Measurements from ENCODE around the gene COBL. TPM values are rescaled to one million over a fixed set of nuclear protein-coding genes. Genes with fewer than 3 reads are reported as not detected.

The COBL gene
- polyA plus RNA-seq, 1 donor (not counting 4 experiments of a cell fraction or from before 2014, with no cell fraction given) = 4.5 TPM

DNA sequence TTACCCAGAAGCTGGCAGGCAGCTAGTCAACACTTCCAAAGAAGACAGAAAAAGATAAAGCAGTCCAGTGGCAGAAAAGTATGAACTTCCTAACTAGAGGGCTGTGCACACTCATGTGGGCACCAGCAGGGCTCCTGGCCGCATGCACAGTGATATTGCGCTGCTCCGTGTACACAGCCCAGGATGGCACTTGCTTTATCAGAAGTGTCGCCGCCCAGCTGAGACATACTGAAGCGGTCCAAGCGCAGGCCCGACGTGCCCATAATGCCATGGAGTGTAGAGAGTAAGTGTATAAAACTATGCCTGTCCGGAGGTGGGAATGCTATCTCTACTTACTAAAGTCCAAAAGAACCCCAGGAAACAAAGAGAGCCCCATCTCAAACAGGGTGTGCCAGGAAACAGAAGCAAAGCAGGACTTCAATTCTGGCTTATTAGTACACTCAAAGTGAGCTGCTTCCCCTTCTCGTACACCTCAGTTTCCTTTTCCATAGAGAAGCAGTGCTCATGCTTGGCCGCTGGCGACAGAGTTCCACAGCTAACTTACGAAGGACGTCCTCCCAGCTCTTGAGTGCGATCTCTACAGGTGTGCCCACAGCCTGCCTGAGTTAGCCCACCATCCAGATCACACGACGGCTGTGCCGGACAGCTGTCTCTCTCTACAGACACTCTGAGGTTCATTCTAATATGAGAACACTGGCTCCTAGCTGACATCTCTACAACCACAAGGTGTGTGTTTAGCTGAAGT, 234.3 kb downstream of the COBL start:
- no peak overlapping the region for H3K4me3 ChIP-seq (ENCODE audit: control insufficient read depth in 2 of 3, extremely low read depth in 1 of 3, insufficient read depth in 2 of 3, low read depth in 1 of 3, low read length in 3 of 3)
- no peaks in the 10 kb centered on the region for H3K36me3 ChIP-seq (ENCODE audit: control insufficient read depth in 2 of 2, extremely low read depth in 1 of 2, insufficient read depth in 2 of 2, low read length in 2 of 2)
- H3K27me3 ChIP-seq (ENCODE audit: control insufficient read depth, extremely low read depth, insufficient read depth, low read length) = no peaks in the 10 kb centered on the region
- no peak overlapping the region for H3K4me2 ChIP-seq (ENCODE audit: control insufficient read depth, extremely low read depth, insufficient read depth, low read depth, low read length)
- H3K9me3 ChIP-seq (ENCODE audit: control insufficient read depth, low read depth, low read length) = no peaks in the 10 kb centered on the region
- H3K79me2 ChIP-seq (ENCODE audit: control insufficient read depth, insufficient read depth, low read length) = no peaks in the 10 kb centered on the region
- TF ChIP-seq CTCF (optimal IDR thresholded peaks at IDR 0.05 in 1 of 3, IDR thresholded peaks at IDR 0.05 in 1 of 3, conservative IDR thresholded peaks at IDR 0.05 in 1 of 3; ENCODE audit: extremely low read depth in 1 of 3, insufficient read depth in 2 of 3, low read length in 3 of 3) (no peak), EZH2 (IDR thresholded peaks at IDR 0.05; ENCODE audit: low read length) (no peak)
- no peaks in the 10 kb centered on the region for H3K4me1 ChIP-seq (ENCODE audit: control insufficient read depth, extremely low read depth, insufficient read depth, low read length)
- no peaks in the 10 kb centered on the region for H4K20me1 ChIP-seq (ENCODE audit: control insufficient read depth, extremely low read depth, insufficient read depth, low read length)
- H3K9ac ChIP-seq (ENCODE audit: control insufficient read depth, extremely low read depth, insufficient read depth, low read length) = no peak overlapping the region
- DNase-seq (ENCODE audit: low read depth, low spot score) = no peak
- H3K27ac ChIP-seq (ENCODE audit: control insufficient read depth, insufficient read depth, low read length) = no peak overlapping the region
- no peak for FAIRE-seq
- dilution Hi-C loops (cut with MboI; ENCODE audit: extremely low pct_ligation_motif_present, low sequenced_read_pairs) = no loop called here
- no peaks in the 10 kb centered on the region for H3K9me1 ChIP-seq (ENCODE audit: control insufficient read depth, extremely low read depth, insufficient read depth, low read length)
- no peak overlapping the region for H2AFZ ChIP-seq (ENCODE audit: control insufficient read depth, low read length)

DNA sequence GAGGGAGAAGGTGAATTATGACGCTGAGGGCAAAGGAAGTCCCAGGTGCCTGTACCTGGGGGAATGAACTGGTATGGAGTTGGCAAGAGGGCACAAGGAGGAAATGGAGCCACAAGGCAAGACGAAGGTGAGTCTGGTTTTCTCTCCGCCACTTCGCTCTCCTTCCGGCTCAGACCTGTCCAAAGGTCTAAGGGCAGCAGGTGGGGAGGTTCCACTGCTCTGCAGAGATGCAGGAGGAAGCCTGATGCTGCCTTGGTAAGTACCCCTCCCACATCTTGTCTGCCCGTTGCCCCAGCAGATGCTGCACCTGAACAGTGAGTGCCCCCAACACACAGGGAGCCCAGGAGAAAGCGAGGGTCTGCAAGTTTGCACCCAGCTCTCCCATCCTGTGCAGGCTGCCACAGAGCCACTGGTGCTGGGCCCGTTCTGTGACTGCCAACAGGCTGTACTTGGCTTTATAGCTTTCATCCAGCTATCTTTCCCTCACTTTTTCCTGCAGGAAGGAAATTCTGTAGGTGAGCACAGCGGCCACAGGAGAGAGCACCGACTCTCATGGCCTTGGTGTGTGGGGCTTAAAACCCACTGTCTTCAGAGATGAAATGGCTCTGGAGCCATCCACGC, 235.2 kb downstream of the COBL start:
- DNase-seq (ENCODE audit: low read depth, low spot score) = no peak
- no peak overlapping the region for H3K4me3 ChIP-seq (ENCODE audit: control insufficient read depth in 2 of 3, extremely low read depth in 1 of 3, insufficient read depth in 2 of 3, low read depth in 1 of 3, low read length in 3 of 3)
- no peak overlapping the region for H3K27ac ChIP-seq (ENCODE audit: control insufficient read depth, insufficient read depth, low read length)
- no peaks in the 10 kb centered on the region for H3K9me3 ChIP-seq (ENCODE audit: control insufficient read depth, low read depth, low read length)
- H3K27me3 ChIP-seq (ENCODE audit: control insufficient read depth, extremely low read depth, insufficient read depth, low read length) = no peaks in the 10 kb centered on the region
- no peak for FAIRE-seq
- no peaks in the 10 kb centered on the region for H4K20me1 ChIP-seq (ENCODE audit: control insufficient read depth, extremely low read depth, insufficient read depth, low read length)
- H3K4me1 ChIP-seq (ENCODE audit: control insufficient read depth, extremely low read depth, insufficient read depth, low read length) = no peaks in the 10 kb centered on the region
- no peaks in the 10 kb centered on the region for H3K79me2 ChIP-seq (ENCODE audit: control insufficient read depth, insufficient read depth, low read length)
- H3K36me3 ChIP-seq (ENCODE audit: control insufficient read depth in 2 of 2, extremely low read depth in 1 of 2, insufficient read depth in 2 of 2, low read length in 2 of 2) = no peaks in the 10 kb centered on the region
- H3K9ac ChIP-seq (ENCODE audit: control insufficient read depth, extremely low read depth, insufficient read depth, low read length) = no peak overlapping the region
- dilution Hi-C loops (cut with MboI; ENCODE audit: extremely low pct_ligation_motif_present, low sequenced_read_pairs) = no loop called here
- no peak overlapping the region for H2AFZ ChIP-seq (ENCODE audit: control insufficient read depth, low read length)
- TF ChIP-seq CTCF (optimal IDR thresholded peaks at IDR 0.05 in 1 of 3, IDR thresholded peaks at IDR 0.05 in 1 of 3, conservative IDR thresholded peaks at IDR 0.05 in 1 of 3; ENCODE audit: extremely low read depth in 1 of 3, insufficient read depth in 2 of 3, low read length in 3 of 3) (no peak), EZH2 (IDR thresholded peaks at IDR 0.05; ENCODE audit: low read length) (no peak)
- no peak overlapping the region for H3K4me2 ChIP-seq (ENCODE audit: control insufficient read depth, extremely low read depth, insufficient read depth, low read depth, low read length)
- no peaks in the 10 kb centered on the region for H3K9me1 ChIP-seq (ENCODE audit: control insufficient read depth, extremely low read depth, insufficient read depth, low read length)
